GM21576 (cell line): ENCODE data around the gene AKAP13.
"Not testable (repeated sequence)": the region's sequence is repeated elsewhere in the genome, so short reads cannot be mapped to it uniquely, and the experiment has no call there.

Source experiments
- ATAC-seq: cut with Tn5 transposase; IDR thresholded peaks from one replicate; pipeline ENCODE4 v1.9.1; 2021; ENCODE audit warnings: mild to moderate bottlenecking, moderate library complexity; ENCODE audit not compliant: unreplicated experiment

The AKAP13 gene

DNA sequence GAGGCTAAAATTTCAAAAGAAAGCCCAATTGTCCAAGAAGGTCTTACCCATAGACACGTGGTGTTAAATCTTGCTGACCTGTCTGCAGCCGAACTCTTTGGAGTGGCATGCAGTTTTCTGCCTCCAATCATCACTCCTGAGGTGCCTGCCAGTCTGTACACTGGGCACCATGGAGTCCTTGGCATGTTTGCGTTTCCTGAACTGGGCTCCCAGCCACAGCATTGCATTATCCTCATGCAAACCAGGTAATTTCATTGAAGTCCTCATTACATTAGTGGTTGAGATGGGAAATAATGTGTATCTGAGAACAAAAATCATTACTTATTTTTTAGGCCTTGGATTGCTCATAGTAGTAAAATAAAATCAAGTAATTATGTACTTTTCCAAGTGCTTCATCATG, 152.3 kb downstream of the AKAP13 start:
- no peak for ATAC-seq

GRCh38 chr15:85534031-85534430, 153.6 kb downstream of the AKAP13 start:
- ATAC-seq = peak; percentile 94

GRCh38 chr15:85535533-85536330, 155.3 kb downstream of the AKAP13 start:
- ATAC-seq = not testable (repeated sequence)

DNA sequence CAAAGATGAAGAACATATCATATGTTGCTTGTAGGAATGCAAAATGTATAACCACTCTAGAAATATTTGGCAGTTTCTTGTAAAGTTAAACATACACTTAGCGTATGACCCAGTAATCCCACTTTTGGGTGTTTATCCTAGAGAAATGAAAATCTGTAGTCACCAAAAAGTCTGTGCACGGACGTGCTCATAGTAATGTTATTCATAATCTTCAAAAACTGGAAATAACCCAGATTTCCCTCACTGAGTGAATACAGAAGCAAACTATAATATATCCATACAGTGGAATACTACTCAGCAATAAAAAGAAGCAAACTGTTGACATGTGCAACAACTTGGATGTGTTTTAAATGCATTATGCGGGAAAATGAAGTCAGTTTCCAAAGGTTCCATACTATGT, 155.9 kb downstream of the AKAP13 start:
- ATAC-seq = no peak

GRCh38 chr15:85539491-85539890, 159.1 kb downstream of the AKAP13 start:
- no peak for ATAC-seq

- no peak for ATAC-seq
Measured at GRCh38 chr15:85540085-85540797, 159.8 kb downstream of the AKAP13 start.

GRCh38 chr15:85541744-85542143, 161.3 kb downstream of the AKAP13 start:
- ATAC-seq = peak; percentile 47

GRCh38 chr15:85542488-85542887, 162.1 kb downstream of the AKAP13 start:
- ATAC-seq = no peak

DNA sequence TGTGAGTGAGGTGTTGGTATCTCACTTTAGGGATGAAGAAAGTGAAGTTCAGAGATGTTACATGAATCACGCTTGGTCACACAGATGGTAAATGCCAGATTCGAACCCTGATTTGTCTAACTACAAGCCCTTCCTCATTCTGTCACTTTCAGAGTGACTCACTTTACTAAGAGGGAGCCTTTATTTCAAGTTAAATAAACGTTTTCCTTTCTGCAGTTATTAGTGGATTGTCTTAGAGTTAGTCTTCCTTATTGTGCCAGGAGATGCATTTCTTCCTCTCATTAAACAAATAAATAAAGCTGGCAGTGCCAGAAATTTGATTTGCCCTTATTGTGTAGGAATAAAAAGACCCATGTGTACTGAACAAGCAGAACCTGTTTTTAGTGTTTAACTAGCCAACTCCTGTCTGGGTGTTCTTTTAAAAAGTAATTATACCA, 162.5 kb downstream of the AKAP13 start:
- ATAC-seq = no peak

DNA sequence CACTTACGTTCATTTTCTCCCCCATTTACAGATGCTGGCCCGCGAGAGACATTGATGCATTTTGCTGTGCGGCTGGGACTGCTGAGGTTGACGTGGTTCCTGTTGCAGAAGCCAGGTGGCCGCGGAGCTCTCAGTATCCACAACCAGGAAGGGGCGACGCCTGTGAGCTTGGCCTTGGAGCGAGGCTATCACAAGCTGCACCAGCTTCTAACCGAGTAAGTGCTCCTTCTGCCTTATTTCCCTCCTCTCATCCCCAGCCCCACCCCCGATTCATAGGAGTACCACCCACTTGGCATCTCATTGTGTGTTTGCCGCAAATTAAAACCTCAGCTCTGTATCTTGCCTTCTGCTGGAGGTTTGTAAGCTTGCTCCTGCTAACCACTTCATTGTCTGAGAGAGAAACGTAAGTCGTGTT, 163.3 kb downstream of the AKAP13 start:
- ATAC-seq = no peak

DNA sequence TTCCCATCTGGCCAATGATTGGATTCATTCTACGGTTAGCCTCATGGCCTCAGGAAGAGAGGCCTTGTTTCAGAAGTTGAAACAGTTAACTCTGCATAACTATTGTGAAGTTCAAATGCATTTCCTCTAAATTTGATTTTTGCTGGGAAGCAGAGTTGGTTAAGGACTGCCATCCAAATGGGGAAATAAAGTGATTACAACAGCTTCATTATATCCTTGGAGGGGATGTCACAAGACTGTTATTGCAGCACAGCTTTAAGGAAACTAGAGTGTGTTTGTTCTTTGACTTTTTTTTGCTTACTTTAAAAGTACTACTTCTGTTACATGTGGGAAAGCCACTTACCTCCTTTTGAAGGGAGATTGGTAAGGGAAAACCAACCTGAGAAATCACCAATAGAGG, 164.8 kb downstream of the AKAP13 start:
- no peak for ATAC-seq

DNA sequence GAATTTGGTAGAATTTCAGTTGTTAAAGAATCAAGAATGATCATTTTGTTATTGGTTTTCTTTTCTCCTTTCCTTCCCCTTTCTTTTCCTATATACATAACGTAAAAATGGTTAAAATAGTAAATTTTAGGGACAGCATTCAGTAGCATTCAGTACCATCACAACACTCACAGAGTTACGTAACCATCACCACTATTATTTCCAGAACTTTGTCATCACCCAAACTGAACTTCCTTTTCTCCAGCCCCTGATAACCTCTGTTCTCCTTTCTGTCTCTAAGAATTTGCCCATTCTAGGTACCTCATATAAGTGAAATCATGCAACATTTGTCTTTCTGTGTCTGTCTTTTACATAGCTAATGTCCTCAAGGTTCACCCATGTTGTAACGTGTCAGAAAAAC, 165.3 kb downstream of the AKAP13 start:
- no peak for ATAC-seq

GRCh38 chr15:85547386-85547785, 167.0 kb downstream of the AKAP13 start:
- ATAC-seq = no peak

DNA sequence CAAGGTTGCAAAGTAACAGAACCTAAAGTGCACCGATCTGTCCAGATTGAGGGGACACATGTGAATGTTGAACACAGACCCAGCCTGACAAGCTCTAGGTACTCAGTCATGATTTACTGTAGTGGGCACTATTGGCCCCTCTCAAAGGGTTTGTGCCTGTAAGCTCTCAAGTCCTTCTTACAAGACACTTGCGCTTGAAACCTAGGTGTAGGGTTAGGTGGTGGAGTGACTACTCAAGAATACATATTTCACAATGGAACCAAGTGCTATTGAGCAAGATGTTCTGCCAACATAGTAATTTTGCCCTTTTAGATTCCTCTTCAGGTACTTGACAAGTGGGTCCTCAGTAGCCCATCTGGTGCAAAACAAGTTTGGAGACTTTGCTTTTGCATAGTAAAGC, 169.9 kb downstream of the AKAP13 start:
- no peak for ATAC-seq

- ATAC-seq = no peak
Measured at GRCh38 chr15:85551221-85551832, 170.9 kb downstream of the AKAP13 start.

DNA sequence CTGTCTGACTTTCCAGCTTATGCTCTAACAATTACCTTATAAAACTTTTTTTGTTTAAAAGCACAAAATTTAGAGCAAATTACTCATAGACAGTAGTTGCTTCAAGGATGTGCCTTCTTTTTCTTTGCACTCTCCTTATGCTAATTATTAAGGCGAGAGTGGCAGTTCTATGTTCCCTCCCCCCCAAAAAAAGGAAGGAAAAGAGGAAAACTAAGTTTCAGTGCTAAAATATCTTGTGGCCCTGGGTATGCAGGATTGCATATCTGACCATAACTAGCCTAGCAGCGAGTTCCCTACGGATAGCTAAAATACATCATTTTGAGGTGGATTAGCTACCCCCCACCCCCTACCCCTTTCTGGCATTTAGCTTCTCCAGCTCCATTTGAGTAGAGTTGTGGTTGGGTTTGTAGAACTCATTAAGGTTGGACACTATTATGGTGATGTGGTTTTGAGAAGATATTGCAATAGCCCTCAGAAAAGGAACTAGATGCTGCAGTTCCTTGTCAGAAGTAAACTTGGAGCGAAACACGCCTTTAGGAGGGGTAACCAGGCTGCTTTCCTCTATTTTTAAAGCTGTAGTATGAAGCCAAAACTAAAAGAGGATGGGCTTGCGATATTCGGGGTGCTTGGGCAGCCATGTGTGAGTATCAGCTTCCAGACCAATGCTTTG, 174.6 kb downstream of the AKAP13 start:
- ATAC-seq = peak; percentile 47

- ATAC-seq = peak; percentile 63
Measured at GRCh38 chr15:85555875-85556617, 175.6 kb downstream of the AKAP13 start.

DNA sequence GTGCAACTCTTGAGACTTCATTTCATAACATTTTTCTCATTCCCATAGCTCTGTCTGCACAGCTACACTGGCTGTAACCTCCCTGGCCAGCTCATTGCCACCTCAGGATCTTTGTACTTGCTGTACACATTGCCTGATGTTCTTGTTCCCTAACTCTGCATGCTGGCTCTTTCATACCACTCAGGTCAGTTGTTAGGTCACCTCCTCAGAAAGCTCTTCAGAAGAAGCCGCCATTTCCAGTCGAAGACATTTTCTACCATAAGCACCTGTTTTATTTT, 176.2 kb downstream of the AKAP13 start:
- ATAC-seq = no peak

DNA sequence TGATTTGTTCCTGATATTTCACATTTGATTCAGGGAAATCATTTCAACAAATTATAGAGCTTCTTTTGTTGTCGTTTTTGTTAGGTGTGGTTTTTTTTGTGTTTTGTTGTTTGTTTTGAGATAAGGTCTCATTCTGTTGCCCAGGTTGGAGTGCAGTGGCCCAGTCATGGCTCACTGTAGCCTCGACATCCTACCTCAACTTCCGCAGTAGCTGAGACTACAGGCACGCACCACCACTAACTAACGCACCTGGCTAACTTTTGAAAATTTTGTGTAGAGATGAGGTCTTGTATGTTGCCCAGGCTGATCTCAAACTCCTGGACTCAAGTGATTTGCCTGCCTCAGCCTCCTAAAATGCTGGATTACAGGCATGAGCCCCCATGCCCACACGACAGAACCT, 177.0 kb downstream of the AKAP13 start:
- ATAC-seq = no peak

- no peak for ATAC-seq
Measured at GRCh38 chr15:85558848-85559247, 178.4 kb downstream of the AKAP13 start.

DNA sequence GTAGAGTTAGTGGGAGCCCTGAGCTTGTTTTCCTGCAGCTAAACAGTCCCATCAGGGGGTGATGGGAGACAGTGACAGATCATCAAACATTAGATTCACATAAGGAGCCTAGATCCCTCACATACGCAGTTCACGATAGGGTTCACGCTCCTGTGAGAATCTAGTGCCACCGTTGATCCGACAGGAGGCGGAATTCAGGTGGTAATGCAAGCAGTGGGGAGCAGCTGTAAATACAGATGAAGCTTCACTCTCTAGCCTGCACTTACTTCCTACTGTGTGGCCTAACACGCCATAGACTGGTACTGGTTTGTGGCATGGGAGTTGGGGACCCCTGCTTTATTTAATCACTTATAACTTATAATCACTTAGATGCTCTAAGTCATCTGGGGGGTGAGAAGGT, 179.1 kb downstream of the AKAP13 start:
- ATAC-seq = no peak
